Measurements from ENCODE around the gene LARGE1.

The LARGE1 gene

DNA sequence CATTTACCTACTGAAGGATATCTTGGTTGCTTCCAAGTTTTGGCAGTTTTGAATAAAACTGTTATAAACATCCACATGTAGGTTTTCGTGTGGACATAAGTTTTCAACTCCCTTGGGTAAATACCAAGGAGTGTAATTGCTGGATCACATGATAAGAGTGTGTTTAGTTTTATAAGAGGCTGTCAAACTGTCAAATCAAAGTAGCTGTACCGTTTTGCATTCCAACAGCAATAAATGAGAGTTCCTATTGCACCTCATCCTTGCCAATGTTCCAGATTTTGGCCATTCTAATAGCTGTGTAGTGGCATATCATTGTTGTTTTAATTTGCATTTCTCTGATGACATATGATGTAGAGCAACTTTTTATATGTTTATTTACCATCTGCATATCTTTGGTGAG lies 671.3 kb downstream of the LARGE1 start:
- Histone ChIP-seq H3K79me2 (ENCODE audit: insufficient read depth, low read length) (no peaks in the 10 kb centered on the region), H3K9me2 (ENCODE audit: low read depth, low read length) (no peaks in the 10 kb centered on the region), H3K27me3 (ENCODE audit: insufficient read depth, low read length) (no peaks in the 10 kb centered on the region), H3K9ac (ENCODE audit: low read length) (no peak overlapping the region), H4K20me1 (ENCODE audit: insufficient read depth, low read length) (no peaks in the 10 kb centered on the region), H3F3A (ENCODE audit: insufficient read depth, low read length) (no peaks in the 10 kb centered on the region), H3K4me1 (ENCODE audit: insufficient read depth, low read length, severe bottlenecking) (no peaks in the 10 kb centered on the region), H3K4me3 (ENCODE audit: low read depth, low read length, poor library complexity, severe bottlenecking) (no peak overlapping the region), H2AFZ (ENCODE audit: low read length) (no peak overlapping the region), H3K9me3 (ENCODE audit: low read length) (no peaks in the 10 kb centered on the region), H3K27ac (ENCODE audit: low read depth, low read length, poor library complexity, severe bottlenecking) (no peak overlapping the region), H3K4me2 (ENCODE audit: low read length) (no peak overlapping the region), H3K36me3 (ENCODE audit: insufficient read depth, low read length) (no peaks in the 10 kb centered on the region)
- TF ChIP-seq, protein P1, sequence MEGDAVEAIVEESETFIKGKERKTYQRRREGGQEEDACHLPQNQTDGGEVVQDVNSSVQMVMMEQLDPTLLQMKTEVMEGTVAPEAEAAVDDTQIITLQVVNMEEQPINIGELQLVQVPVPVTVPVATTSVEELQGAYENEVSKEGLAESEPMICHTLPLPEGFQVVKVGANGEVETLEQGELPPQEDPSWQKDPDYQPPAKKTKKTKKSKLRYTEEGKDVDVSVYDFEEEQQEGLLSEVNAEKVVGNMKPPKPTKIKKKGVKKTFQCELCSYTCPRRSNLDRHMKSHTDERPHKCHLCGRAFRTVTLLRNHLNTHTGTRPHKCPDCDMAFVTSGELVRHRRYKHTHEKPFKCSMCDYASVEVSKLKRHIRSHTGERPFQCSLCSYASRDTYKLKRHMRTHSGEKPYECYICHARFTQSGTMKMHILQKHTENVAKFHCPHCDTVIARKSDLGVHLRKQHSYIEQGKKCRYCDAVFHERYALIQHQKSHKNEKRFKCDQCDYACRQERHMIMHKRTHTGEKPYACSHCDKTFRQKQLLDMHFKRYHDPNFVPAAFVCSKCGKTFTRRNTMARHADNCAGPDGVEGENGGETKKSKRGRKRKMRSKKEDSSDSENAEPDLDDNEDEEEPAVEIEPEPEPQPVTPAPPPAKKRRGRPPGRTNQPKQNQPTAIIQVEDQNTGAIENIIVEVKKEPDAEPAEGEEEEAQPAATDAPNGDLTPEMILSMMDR (IDR thresholded peaks at IDR 0.05; ENCODE audit: low read length), result no peak
- TF ChIP-seq EZH2 (IDR thresholded peaks at IDR 0.05; ENCODE audit: borderline replicate concordance, low read length), result no peak

DNA sequence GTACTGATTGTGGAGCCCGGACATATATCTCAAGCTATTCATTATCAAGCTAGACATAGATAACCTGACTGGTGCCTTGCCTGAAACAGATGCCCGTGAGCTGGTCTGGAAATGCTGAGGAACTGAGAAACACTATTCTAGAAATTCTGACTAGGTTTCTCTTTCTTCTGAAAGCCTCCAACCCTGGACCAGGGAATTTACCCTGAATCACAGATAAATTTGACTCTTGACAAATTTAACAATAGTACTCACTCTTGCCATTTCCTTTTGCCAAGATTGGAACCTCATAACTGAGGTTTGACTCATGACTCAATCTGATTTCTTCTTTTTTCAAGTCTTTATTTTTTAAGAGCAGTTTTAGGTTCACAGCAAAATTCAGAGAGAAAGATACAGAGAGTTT lies 672.5 kb downstream of the LARGE1 start:
- Histone ChIP-seq H3K79me2 (ENCODE audit: insufficient read depth, low read length) (no peaks in the 10 kb centered on the region), H3K4me2 (ENCODE audit: low read length) (no peak overlapping the region), H3K27me3 (ENCODE audit: insufficient read depth, low read length) (no peaks in the 10 kb centered on the region), H2AFZ (ENCODE audit: low read length) (no peak overlapping the region), H3K4me1 (ENCODE audit: insufficient read depth, low read length, severe bottlenecking) (no peaks in the 10 kb centered on the region), H3K9ac (ENCODE audit: low read length) (no peak overlapping the region), H3K4me3 (ENCODE audit: low read depth, low read length, poor library complexity, severe bottlenecking) (no peak overlapping the region), H3K9me3 (ENCODE audit: low read length) (no peaks in the 10 kb centered on the region), H4K20me1 (ENCODE audit: insufficient read depth, low read length) (no peaks in the 10 kb centered on the region), H3K36me3 (ENCODE audit: insufficient read depth, low read length) (no peaks in the 10 kb centered on the region), H3K27ac (ENCODE audit: low read depth, low read length, poor library complexity, severe bottlenecking) (no peak overlapping the region), H3F3A (ENCODE audit: insufficient read depth, low read length) (no peaks in the 10 kb centered on the region), H3K9me2 (ENCODE audit: low read depth, low read length) (no peaks in the 10 kb centered on the region)
- TF ChIP-seq, protein P1 (IDR thresholded peaks at IDR 0.05; ENCODE audit: low read length), result no peak
- TF ChIP-seq EZH2 (IDR thresholded peaks at IDR 0.05; ENCODE audit: borderline replicate concordance, low read length), result no peak

DNA sequence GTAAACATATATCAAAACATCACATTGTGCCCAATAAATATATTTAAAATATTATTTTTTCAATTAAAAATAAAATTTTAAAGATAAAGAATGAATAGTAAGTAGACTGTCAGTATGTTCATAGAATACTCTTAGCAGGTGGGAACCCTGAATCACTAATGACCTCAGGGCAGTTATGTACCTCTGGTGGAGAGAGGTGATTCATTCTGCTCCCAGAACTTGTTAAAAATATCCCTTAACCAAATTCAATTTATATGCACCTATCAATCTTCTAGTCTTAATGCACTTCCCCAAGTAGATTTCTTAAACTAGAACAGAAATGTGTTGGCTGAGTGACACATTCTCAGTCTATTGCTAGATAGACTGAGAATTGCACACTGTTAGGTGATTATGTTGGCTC lies 678.2 kb downstream of the LARGE1 start:
- no peak overlapping the region for H2AFZ ChIP-seq (ENCODE audit: low read length)
- H3K79me2 ChIP-seq (ENCODE audit: insufficient read depth, low read length), result no peaks in the 10 kb centered on the region
- H3K4me2 ChIP-seq (ENCODE audit: low read length), result no peak overlapping the region
- no peaks in the 10 kb centered on the region for H3K4me1 ChIP-seq (ENCODE audit: insufficient read depth, low read length, severe bottlenecking)
- H3K36me3 ChIP-seq (ENCODE audit: insufficient read depth, low read length), result no peaks in the 10 kb centered on the region
- no peak overlapping the region for H3K4me3 ChIP-seq (ENCODE audit: low read depth, low read length, poor library complexity, severe bottlenecking)
- no peak overlapping the region for H3K27ac ChIP-seq (ENCODE audit: low read depth, low read length, poor library complexity, severe bottlenecking)
- no peaks in the 10 kb centered on the region for H4K20me1 ChIP-seq (ENCODE audit: insufficient read depth, low read length)
- no peaks in the 10 kb centered on the region for H3K9me2 ChIP-seq (ENCODE audit: low read depth, low read length)
- H3F3A ChIP-seq (ENCODE audit: insufficient read depth, low read length), result no peaks in the 10 kb centered on the region
- H3K9ac ChIP-seq (ENCODE audit: low read length), result no peak overlapping the region
- H3K27me3 ChIP-seq (ENCODE audit: insufficient read depth, low read length), result no peaks in the 10 kb centered on the region
- TF ChIP-seq, protein P1 (IDR thresholded peaks at IDR 0.05; ENCODE audit: low read length), result no peak
- TF ChIP-seq EZH2 (IDR thresholded peaks at IDR 0.05; ENCODE audit: borderline replicate concordance, low read length), result no peak
- no peaks in the 10 kb centered on the region for H3K9me3 ChIP-seq (ENCODE audit: low read length)
